IPS-15b (cell line): ENCODE data around the gene SRXN1.

ENCODE experiments used
- H3K27me3 ChIP-seq: one replicate; pipeline ENCODE4 v1.6.1; 2013; ENCODE audit warnings: low read length; ENCODE audit not compliant: control insufficient read depth, insufficient read depth
- H3K36me3 ChIP-seq: one replicate; pipeline ENCODE4 v1.6.1; 2013; ENCODE audit warnings: low read length; ENCODE audit not compliant: control insufficient read depth, insufficient read depth
- H3K4me1 ChIP-seq: one replicate; pipeline ENCODE4 v1.6.1; 2013; ENCODE audit warnings: mild to moderate bottlenecking, low read length; ENCODE audit not compliant: control insufficient read depth, insufficient read depth
- H3K4me3 ChIP-seq: one replicate; pipeline ENCODE4 v1.5.1; 2013; ENCODE audit warnings: low read depth, low read length
- H3K9ac ChIP-seq: one replicate; pipeline ENCODE4 v1.6.1; 2013; ENCODE audit warnings: low read depth, mild to moderate bottlenecking, low read length
- H3K9me3 ChIP-seq: one replicate; pipeline ENCODE4 v1.6.1; 2013; ENCODE audit warnings: mild to moderate bottlenecking, low read length; ENCODE audit not compliant: control insufficient read depth, insufficient read depth

SRXN1 gene

DNA sequence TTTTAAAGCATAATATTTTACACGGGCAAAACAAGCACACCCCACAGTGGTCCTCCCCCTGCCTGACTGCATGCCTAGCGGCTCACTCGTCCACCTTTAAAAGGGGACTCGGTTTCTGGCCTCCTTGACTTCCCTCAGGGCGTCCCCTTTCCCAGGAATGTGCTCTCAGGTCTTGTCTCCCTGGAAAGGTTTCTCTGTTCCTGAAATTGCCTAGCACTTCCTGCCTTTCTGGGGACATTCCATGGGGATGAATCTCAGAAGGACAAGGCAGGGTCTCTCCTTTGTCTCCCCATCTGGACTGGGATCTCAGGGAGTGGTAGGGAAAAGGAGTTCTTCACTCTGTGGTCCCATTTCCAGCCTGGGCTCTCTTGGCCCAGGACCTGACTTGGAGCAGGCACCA, 47.8 kb downstream of the SRXN1 start:
- Histone ChIP-seq H3K27me3 (peaks cover 15% of the 10 kb centered on the region), H3K9ac (no peak overlapping the region), H3K4me1 (peaks cover 3% of the 10 kb centered on the region), H3K9me3 (no peaks in the 10 kb centered on the region), H3K36me3 (peaks cover 6% of the 10 kb centered on the region), H3K4me3 (no peak overlapping the region)

DNA sequence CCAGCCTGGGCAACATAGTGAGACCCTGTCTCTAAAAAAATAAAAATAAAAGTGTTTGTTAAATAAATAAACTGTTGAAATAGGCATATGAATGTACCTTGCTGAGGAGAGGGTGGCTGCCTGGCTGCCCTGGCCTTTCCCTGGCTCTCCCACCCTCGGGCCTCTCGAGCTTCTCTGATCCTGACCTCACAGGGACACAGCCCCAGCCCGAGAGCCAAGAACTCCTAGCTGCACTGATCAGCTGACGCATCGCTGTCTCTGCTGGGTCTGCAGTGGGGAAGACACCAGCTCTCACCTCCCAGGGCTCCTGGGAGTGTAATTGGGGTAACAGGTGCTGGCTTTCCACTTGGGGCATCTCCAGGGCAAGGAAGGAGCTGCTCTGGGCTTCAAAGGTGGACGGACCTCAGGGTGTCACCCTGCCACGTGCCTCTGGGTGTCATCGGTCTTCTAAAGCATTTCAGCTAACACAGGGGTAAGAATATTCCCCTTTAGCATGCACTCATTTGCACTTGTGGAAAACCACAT, 49.8 kb downstream of the SRXN1 start:
- Histone ChIP-seq H3K27me3 (peaks cover under 1% of the 10 kb centered on the region), H3K36me3 (peaks cover 4% of the 10 kb centered on the region), H3K9me3 (no peaks in the 10 kb centered on the region), H3K4me1 (no peaks in the 10 kb centered on the region), H3K9ac (no peak overlapping the region), H3K4me3 (no peak overlapping the region)

DNA sequence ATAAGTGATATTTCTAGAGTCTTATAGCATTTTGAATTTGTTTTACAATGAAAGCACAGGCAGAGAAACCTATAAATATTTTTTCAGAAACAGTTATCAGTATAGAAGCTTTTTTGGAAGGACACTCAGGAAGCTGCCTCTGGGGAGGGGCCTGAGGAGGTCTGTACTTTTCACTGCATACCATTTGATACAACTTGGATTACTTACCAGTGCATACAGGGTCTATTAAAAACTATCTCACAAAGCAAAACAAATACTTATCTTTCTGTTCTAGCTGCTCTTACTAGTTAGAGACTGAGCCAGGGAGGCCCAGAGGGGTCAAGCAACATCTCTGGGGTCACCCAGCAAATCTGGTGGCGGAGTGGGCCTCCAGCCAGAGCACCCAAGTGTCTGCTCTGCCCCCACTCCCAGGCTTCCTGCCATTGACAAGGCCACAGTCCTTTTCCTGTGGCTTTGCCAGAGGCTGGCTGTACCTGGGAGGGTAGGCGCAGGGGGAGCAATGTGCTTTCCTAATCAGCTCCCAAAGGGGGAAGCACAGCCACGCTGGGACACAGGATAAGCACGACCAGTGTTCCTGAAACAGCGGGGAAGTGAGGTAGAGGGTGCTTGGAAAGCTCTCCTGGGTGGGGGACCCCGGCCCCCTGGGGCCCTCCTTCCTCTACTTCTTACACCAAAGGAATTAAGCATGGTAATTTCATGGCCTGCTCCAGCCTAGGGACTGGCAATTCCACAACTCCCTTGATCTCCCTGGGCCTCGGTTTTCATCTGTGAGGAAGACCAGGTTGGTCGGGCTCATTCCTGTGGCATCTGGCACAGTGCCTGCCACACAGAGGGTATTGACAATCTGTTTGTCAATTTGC, 50.7 kb downstream of the SRXN1 start:
- no peaks in the 10 kb centered on the region for H3K4me1 ChIP-seq
- no peak overlapping the region for H3K9ac ChIP-seq
- no peaks in the 10 kb centered on the region for H3K27me3 ChIP-seq
- H3K36me3 ChIP-seq = peaks cover 4% of the 10 kb centered on the region
- no peak overlapping the region for H3K4me3 ChIP-seq
- H3K9me3 ChIP-seq = no peaks in the 10 kb centered on the region

DNA sequence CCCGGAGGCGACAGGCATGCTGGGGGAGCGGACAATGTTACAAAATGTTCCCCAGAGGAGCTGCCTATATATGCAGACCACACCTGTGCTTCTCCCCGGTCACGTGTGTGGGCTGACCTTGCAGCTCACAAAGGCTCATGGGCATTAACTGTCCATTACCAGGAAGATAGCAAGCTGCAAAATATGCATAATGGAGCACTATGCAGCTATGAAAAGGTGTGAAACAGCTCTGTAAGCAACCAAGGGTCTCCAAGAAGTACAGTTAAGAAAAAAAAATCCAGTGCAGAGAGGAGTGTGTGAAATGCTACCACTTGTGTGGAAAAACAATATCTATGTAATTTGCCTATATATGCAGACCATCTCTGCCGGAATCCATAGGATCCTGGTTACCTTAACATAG, 52.3 kb downstream of the SRXN1 start:
- Histone ChIP-seq H3K36me3 (peaks cover 4% of the 10 kb centered on the region), H3K4me1 (no peaks in the 10 kb centered on the region), H3K27me3 (no peaks in the 10 kb centered on the region), H3K9me3 (no peaks in the 10 kb centered on the region), H3K9ac (no peak overlapping the region), H3K4me3 (no peak overlapping the region)

DNA sequence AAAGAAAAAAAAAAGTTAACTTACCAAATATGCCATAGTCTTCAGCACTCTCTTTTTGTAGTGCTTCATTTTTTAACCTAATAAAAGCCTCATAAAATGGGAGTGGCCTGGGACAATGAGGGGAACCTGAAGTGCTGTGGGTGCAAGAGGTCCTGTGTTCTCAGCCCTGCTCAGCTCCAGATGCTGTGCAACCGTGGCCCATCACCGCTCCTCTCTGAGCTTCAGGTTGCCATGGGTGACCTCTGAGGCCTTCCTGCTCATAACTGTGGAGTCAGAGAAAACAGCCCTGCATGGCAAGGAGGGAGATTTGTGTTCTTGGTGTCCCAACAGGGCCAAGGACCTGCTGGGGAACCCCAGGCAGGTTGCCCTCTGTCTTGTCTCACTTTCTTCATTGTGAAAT, 52.9 kb downstream of the SRXN1 start:
- no peaks in the 10 kb centered on the region for H3K27me3 ChIP-seq
- H3K4me1 ChIP-seq = no peaks in the 10 kb centered on the region
- H3K9me3 ChIP-seq = no peaks in the 10 kb centered on the region
- peaks cover 4% of the 10 kb centered on the region for H3K36me3 ChIP-seq
- H3K9ac ChIP-seq = no peak overlapping the region
- H3K4me3 ChIP-seq = no peak overlapping the region

DNA sequence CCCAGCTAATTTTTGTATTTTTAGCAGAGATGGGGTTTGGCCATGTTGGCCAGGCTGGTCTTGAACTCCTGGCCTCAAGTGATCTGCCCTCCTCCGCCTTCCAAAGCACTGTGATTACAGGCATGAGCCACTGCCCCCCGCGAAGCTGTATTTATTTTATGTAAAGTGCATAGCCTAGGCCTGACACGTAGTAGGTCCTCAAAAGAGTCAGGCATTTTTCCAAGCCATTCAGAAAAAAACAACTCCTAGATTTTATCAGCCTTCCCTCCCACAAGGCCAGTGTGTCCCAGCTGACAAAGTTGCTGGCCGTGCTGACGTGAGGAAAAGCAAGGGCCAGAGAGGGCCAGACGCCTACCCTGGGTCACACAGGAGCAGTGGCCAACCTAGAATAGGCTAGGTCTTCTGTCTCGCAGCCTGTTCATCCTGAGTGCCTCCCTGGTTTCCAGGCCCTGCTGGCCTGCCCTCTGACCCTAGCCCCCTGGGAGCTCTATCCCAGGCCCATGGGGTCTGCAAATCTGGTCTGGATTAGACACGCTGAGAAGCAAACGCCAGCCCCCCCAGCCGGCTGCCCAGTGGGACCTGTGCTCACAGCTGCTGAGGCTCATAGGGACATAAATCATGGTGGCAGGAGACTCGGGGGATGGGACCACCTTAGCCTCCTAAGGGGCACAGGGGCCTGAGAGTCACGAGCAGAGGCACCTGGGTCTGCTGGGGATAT, 54.7 kb downstream of the SRXN1 start:
- Histone ChIP-seq H3K9ac (no peak overlapping the region), H3K9me3 (no peaks in the 10 kb centered on the region), H3K4me1 (no peaks in the 10 kb centered on the region), H3K4me3 (no peak overlapping the region), H3K36me3 (no peaks in the 10 kb centered on the region), H3K27me3 (no peaks in the 10 kb centered on the region)

DNA sequence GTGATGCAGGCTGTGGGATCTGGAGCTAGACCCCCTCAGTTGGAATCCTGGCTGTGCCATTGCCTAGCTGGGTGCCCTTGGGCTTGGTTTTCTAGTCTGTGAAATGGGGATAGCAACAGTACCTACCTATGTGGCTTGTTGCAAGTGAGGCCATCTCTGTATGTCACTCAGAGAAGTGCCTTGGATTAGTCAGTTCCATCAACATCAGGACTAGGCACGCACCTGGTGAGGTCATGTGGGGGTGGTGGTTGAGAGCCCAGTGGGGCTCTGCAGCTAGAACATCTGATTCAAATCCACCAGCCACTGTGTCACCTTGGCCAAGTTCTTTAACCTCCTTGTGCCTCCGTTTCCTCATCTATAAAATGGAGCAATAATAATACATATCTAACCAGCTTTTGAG, 55.4 kb downstream of the SRXN1 start:
- Histone ChIP-seq H3K9me3 (no peaks in the 10 kb centered on the region), H3K27me3 (no peaks in the 10 kb centered on the region)

More for the DNA sequence above, 55.4 kb downstream of the SRXN1 start:
- Histone ChIP-seq H3K4me1 (no peaks in the 10 kb centered on the region), H3K9ac (no peak overlapping the region), H3K36me3 (no peaks in the 10 kb centered on the region), H3K4me3 (no peak overlapping the region)
